ENCODE data around the gene SRR. TPM values are rescaled to one million over a fixed set of nuclear protein-coding genes. Genes with fewer than 3 reads are reported as not detected.

SRR gene
- polyA plus RNA-seq, 1 donor = 8.4 TPM

- 100% methylated on average over 1 of the region's 5 CpGs for WGBS (ENCODE audit: insufficient coverage, low lambda C conversion rate)
- no peaks in the 10 kb centered on the region for H3K9me3 ChIP-seq (ENCODE audit: control insufficient read depth, low read depth, low read length)
- no peak for DNase-seq
- H3K4me3 ChIP-seq (ENCODE audit: low read length) = no peak overlapping the region
- peaks cover 62% of the 10 kb centered on the region for H3K36me3 ChIP-seq (ENCODE audit: control insufficient read depth, insufficient read depth, low read length)
- no peaks in the 10 kb centered on the region for H3K4me1 ChIP-seq (ENCODE audit: control insufficient read depth, insufficient read depth, low read length)
- H3K27ac ChIP-seq (ENCODE audit: low read length) = no peak overlapping the region
- H3K27me3 ChIP-seq (ENCODE audit: control insufficient read depth, insufficient read depth, low read length) = no peaks in the 10 kb centered on the region
Observed at GRCh38 chr17:2289878-2290478, 13.8 kb upstream of the SRR start.

- DNase-seq = no peak
- Histone ChIP-seq H3K4me1 (ENCODE audit: control insufficient read depth, insufficient read depth, low read length) (no peaks in the 10 kb centered on the region), H3K36me3 (ENCODE audit: control insufficient read depth, insufficient read depth, low read length) (peaks cover 74% of the 10 kb centered on the region), H3K9me3 (ENCODE audit: control insufficient read depth, low read depth, low read length) (no peaks in the 10 kb centered on the region), H3K27ac (ENCODE audit: low read length) (no peak overlapping the region), H3K27me3 (ENCODE audit: control insufficient read depth, insufficient read depth, low read length) (no peaks in the 10 kb centered on the region), H3K4me3 (ENCODE audit: low read length) (no peak overlapping the region)
- 86% methylated on average over 1 of the region's 2 CpGs for WGBS (ENCODE audit: insufficient coverage, low lambda C conversion rate)
Observed at GRCh38 chr17:2292100-2292499, 11.7 kb upstream of the SRR start.

- WGBS (ENCODE audit: insufficient coverage, low lambda C conversion rate) = no CpG with 5 or more reads among the region's 1 CpG
- no peaks in the 10 kb centered on the region for H3K27me3 ChIP-seq (ENCODE audit: control insufficient read depth, insufficient read depth, low read length)
- H3K4me1 ChIP-seq (ENCODE audit: control insufficient read depth, insufficient read depth, low read length) = no peaks in the 10 kb centered on the region
- peaks cover 80% of the 10 kb centered on the region for H3K36me3 ChIP-seq (ENCODE audit: control insufficient read depth, insufficient read depth, low read length)
- no peak overlapping the region for H3K4me3 ChIP-seq (ENCODE audit: low read length)
- H3K9me3 ChIP-seq (ENCODE audit: control insufficient read depth, low read depth, low read length) = peaks cover 3% of the 10 kb centered on the region
- no peak for DNase-seq
- no peak overlapping the region for H3K27ac ChIP-seq (ENCODE audit: low read length)
Observed at GRCh38 chr17:2295575-2295974, 8.2 kb upstream of the SRR start.

- H3K36me3 ChIP-seq (ENCODE audit: control insufficient read depth, insufficient read depth, low read length) = peaks cover 68% of the 10 kb centered on the region
- WGBS (ENCODE audit: insufficient coverage, low lambda C conversion rate) = no CpG with 5 or more reads among the region's 5 CpGs
- no peaks in the 10 kb centered on the region for H3K4me1 ChIP-seq (ENCODE audit: control insufficient read depth, insufficient read depth, low read length)
Observed at GRCh38 chr17:2297023-2297422, 6.7 kb upstream of the SRR start.

GRCh38 chr17:2299136-2299535 lies 4.6 kb upstream of the SRR start:
- no peak overlapping the region for H3K27ac ChIP-seq (ENCODE audit: low read length)
- no CpG with 5 or more reads among the region's 12 CpGs for WGBS (ENCODE audit: insufficient coverage, low lambda C conversion rate)

More at GRCh38 chr17:2297023-2297422, 6.7 kb upstream of the SRR start:
- Histone ChIP-seq H3K27ac (ENCODE audit: low read length) (no peak overlapping the region), H3K9me3 (ENCODE audit: control insufficient read depth, low read depth, low read length) (peaks cover 3% of the 10 kb centered on the region), H3K27me3 (ENCODE audit: control insufficient read depth, insufficient read depth, low read length) (no peaks in the 10 kb centered on the region), H3K4me3 (ENCODE audit: low read length) (no peak overlapping the region)
- DNase-seq = no peak

GRCh38 chr17:2299756-2300155 lies 4.0 kb upstream of the SRR start:
- Histone ChIP-seq H3K36me3 (ENCODE audit: control insufficient read depth, insufficient read depth, low read length) (peaks cover 46% of the 10 kb centered on the region), H3K4me1 (ENCODE audit: control insufficient read depth, insufficient read depth, low read length) (no peaks in the 10 kb centered on the region), H3K4me3 (ENCODE audit: low read length) (no peak overlapping the region), H3K9me3 (ENCODE audit: control insufficient read depth, low read depth, low read length) (peaks cover 3% of the 10 kb centered on the region), H3K27me3 (ENCODE audit: control insufficient read depth, insufficient read depth, low read length) (no peaks in the 10 kb centered on the region), H3K27ac (ENCODE audit: low read length) (no peak overlapping the region)
- no peak for DNase-seq
- WGBS (ENCODE audit: insufficient coverage, low lambda C conversion rate) = no CpG with 5 or more reads among the region's 22 CpGs

More at GRCh38 chr17:2299136-2299535, 4.6 kb upstream of the SRR start:
- no peak overlapping the region for H3K4me3 ChIP-seq (ENCODE audit: low read length)
- DNase-seq = no peak
- peaks cover 51% of the 10 kb centered on the region for H3K36me3 ChIP-seq (ENCODE audit: control insufficient read depth, insufficient read depth, low read length)
- no peaks in the 10 kb centered on the region for H3K4me1 ChIP-seq (ENCODE audit: control insufficient read depth, insufficient read depth, low read length)
- H3K27me3 ChIP-seq (ENCODE audit: control insufficient read depth, insufficient read depth, low read length) = no peaks in the 10 kb centered on the region
- peaks cover 3% of the 10 kb centered on the region for H3K9me3 ChIP-seq (ENCODE audit: control insufficient read depth, low read depth, low read length)

- WGBS (ENCODE audit: insufficient coverage, low lambda C conversion rate) = 10% methylated on average over 2 of the region's 12 CpGs
Observed at GRCh38 chr17:2302778-2303203, 959 bp upstream of the SRR start.

GRCh38 chr17:2304931-2305330 lies 1.2 kb downstream of the SRR start:
- DNase-seq = no peak
- no peaks in the 10 kb centered on the region for H3K27me3 ChIP-seq (ENCODE audit: control insufficient read depth, insufficient read depth, low read length)
- no peaks in the 10 kb centered on the region for H3K4me1 ChIP-seq (ENCODE audit: control insufficient read depth, insufficient read depth, low read length)
- peaks cover under 1% of the 10 kb centered on the region for H3K9me3 ChIP-seq (ENCODE audit: control insufficient read depth, low read depth, low read length)
- peaks cover 6% of the 10 kb centered on the region for H3K36me3 ChIP-seq (ENCODE audit: control insufficient read depth, insufficient read depth, low read length)
- no peak overlapping the region for H3K4me3 ChIP-seq (ENCODE audit: low read length)
- H3K27ac ChIP-seq (ENCODE audit: low read length) = no peak overlapping the region
- WGBS (ENCODE audit: insufficient coverage, low lambda C conversion rate) = 97% methylated on average over 3 of the region's 4 CpGs

More at GRCh38 chr17:2302778-2303203, 959 bp upstream of the SRR start:
- Histone ChIP-seq H3K27ac (ENCODE audit: low read length) (peak overlapping the region; percentile 95), H3K9me3 (ENCODE audit: control insufficient read depth, low read depth, low read length) (peaks cover 3% of the 10 kb centered on the region), H3K4me1 (ENCODE audit: control insufficient read depth, insufficient read depth, low read length) (no peaks in the 10 kb centered on the region), H3K4me3 (ENCODE audit: low read length) (peak overlapping the region; percentile 99), H3K36me3 (ENCODE audit: control insufficient read depth, insufficient read depth, low read length) (peaks cover 21% of the 10 kb centered on the region), H3K27me3 (ENCODE audit: control insufficient read depth, insufficient read depth, low read length) (no peaks in the 10 kb centered on the region)
- DNase-seq = no peak

GRCh38 chr17:2309338-2310154 lies 5.8 kb downstream of the SRR start:
- H3K9me3 ChIP-seq (ENCODE audit: control insufficient read depth, low read depth, low read length) = no peaks in the 10 kb centered on the region
- no peak overlapping the region for H3K4me3 ChIP-seq (ENCODE audit: low read length)
- no CpG with 5 or more reads among the region's 6 CpGs for WGBS (ENCODE audit: insufficient coverage, low lambda C conversion rate)

GRCh38 chr17:2312736-2313135 lies 9.0 kb downstream of the SRR start:
- Histone ChIP-seq H3K27ac (ENCODE audit: low read length) (no peak overlapping the region), H3K36me3 (ENCODE audit: control insufficient read depth, insufficient read depth, low read length) (no peaks in the 10 kb centered on the region), H3K4me3 (ENCODE audit: low read length) (no peak overlapping the region), H3K27me3 (ENCODE audit: control insufficient read depth, insufficient read depth, low read length) (no peaks in the 10 kb centered on the region), H3K4me1 (ENCODE audit: control insufficient read depth, insufficient read depth, low read length) (no peaks in the 10 kb centered on the region), H3K9me3 (ENCODE audit: control insufficient read depth, low read depth, low read length) (no peaks in the 10 kb centered on the region)
- WGBS (ENCODE audit: insufficient coverage, low lambda C conversion rate) = no CpG with 5 or more reads among the region's 5 CpGs
- no peak for DNase-seq

More at GRCh38 chr17:2309338-2310154, 5.8 kb downstream of the SRR start:
- DNase-seq = no peak
- Histone ChIP-seq H3K27ac (ENCODE audit: low read length) (no peak overlapping the region), H3K27me3 (ENCODE audit: control insufficient read depth, insufficient read depth, low read length) (no peaks in the 10 kb centered on the region), H3K4me1 (ENCODE audit: control insufficient read depth, insufficient read depth, low read length) (no peaks in the 10 kb centered on the region), H3K36me3 (ENCODE audit: control insufficient read depth, insufficient read depth, low read length) (no peaks in the 10 kb centered on the region)

Measured in large intestine (tissue), 3 donors.